HUES48 (cell line): ENCODE results near the gene ADAM12.

Experiments used
- H3K27ac ChIP-seq: one replicate; pipeline ENCODE4 v1.7.0; 2013; ENCODE audit warnings: low read depth, low read length, inconsistent platforms
- H3K27me3 ChIP-seq: 2 replicates; pipeline ENCODE4 v1.6.1; 2013; ENCODE audit warnings: mild to moderate bottlenecking, low read length; ENCODE audit not compliant: control insufficient read depth, insufficient read depth
- H3K36me3 ChIP-seq: 2 replicates; pipeline ENCODE4 v1.6.1; 2013; ENCODE audit warnings: low read length; ENCODE audit not compliant: control insufficient read depth, insufficient read depth
- H3K4me1 ChIP-seq: 2 replicates; pipeline ENCODE4 v1.6.1; 2013; ENCODE audit warnings: mild to moderate bottlenecking, low read length; ENCODE audit not compliant: control insufficient read depth, insufficient read depth
- H3K4me3 ChIP-seq: 2 replicates; pipeline ENCODE4 v1.5.1; 2013; ENCODE audit warnings: mild to moderate bottlenecking, low read depth, low read length
- H3K9ac ChIP-seq: 2 replicates; pipeline ENCODE4 v1.6.1; 2013; ENCODE audit warnings: mild to moderate bottlenecking, low read depth, low read length, moderate library complexity
- H3K9me3 ChIP-seq: 2 replicates; pipeline ENCODE4 v1.6.1; 2013; ENCODE audit warnings: low read length; ENCODE audit not compliant: control insufficient read depth, insufficient read depth

The ADAM12 gene

GRCh38 chr10:126387931-126388911 lies at the start of gene ADAM12:
ADAM12 (minus strand) TSS chr10:126388477; CDS start chr10:126388145, 332 bp downstream.
- no peak within 1 kb of the TSS for H3K9ac ChIP-seq
- H3K27ac ChIP-seq, result no peak within 1 kb of the TSS
- H3K4me1 ChIP-seq, result peaks cover 9% of the 10 kb centered on the region
- H3K9me3 ChIP-seq, result no peaks in the 10 kb centered on the region
- peaks cover 46% of the 10 kb centered on the region for H3K27me3 ChIP-seq
- no peaks in the 10 kb centered on the region for H3K36me3 ChIP-seq
- H3K4me3 ChIP-seq, result peak within 1 kb of the TSS; percentile 73

- Histone ChIP-seq H3K36me3 (no peaks in the 10 kb centered on the region), H3K27me3 (no peaks in the 10 kb centered on the region), H3K4me1 (no peaks in the 10 kb centered on the region), H3K27ac (no peak overlapping the region), H3K9ac (no peak overlapping the region), H3K4me3 (no peak overlapping the region), H3K9me3 (no peaks in the 10 kb centered on the region)
These were observed 49.5 kb upstream of the ADAM12 start for GRCh38 chr10:126437635-126438406.

DNA sequence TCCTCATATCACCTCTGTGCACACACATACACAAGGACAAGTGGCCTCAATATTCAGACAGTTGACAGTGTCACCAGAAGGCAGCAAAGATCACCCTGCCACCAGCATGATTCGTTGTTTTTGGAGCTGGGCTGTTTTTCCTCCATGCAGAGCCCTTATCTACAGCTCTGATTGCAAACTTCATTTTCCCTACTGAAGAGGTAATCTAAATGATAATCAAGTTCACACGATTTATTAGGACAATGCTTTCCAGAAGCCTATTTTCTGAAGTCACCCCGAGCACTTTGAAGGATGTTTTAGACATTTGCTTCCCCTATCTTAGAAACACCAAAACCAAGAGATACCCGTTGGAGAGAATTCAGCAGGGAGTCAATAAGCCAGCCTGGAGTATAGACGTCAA lies 46.0 kb upstream of the ADAM12 start:
- no peak overlapping the region for H3K4me3 ChIP-seq
- no peaks in the 10 kb centered on the region for H3K4me1 ChIP-seq
- H3K27me3 ChIP-seq, result no peaks in the 10 kb centered on the region
- H3K36me3 ChIP-seq, result no peaks in the 10 kb centered on the region
- H3K9me3 ChIP-seq, result no peaks in the 10 kb centered on the region
- H3K27ac ChIP-seq, result no peak overlapping the region
- no peak overlapping the region for H3K9ac ChIP-seq

- Histone ChIP-seq H3K9me3 (no peaks in the 10 kb centered on the region), H3K36me3 (no peaks in the 10 kb centered on the region), H3K4me3 (no peak overlapping the region), H3K27me3 (no peaks in the 10 kb centered on the region), H3K27ac (no peak overlapping the region), H3K4me1 (no peaks in the 10 kb centered on the region), H3K9ac (no peak overlapping the region)
These were observed 45.1 kb upstream of the ADAM12 start for GRCh38 chr10:126433351-126433750.

DNA sequence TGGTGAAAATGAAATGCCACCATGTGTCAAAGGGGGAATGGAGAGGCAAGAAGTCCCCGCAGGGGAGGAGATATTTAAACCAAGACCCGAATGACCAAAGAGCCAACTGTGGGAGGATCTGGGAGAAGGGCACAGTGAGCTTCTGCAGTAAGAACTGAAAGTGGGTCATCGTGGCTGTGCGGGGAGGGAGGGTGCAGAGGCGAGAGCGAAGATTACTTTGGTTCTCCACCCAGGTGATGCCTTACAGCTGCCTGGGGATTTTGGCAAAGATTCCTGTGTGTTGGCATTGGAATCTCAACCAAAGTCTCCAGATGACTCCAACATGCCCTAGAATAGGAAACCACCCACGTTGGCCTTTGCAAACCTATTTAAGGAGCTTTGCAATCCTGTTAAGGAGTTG lies 44.2 kb upstream of the ADAM12 start:
- Histone ChIP-seq H3K36me3 (no peaks in the 10 kb centered on the region), H3K9me3 (no peaks in the 10 kb centered on the region), H3K27ac (no peak overlapping the region), H3K4me3 (no peak overlapping the region), H3K27me3 (no peaks in the 10 kb centered on the region), H3K4me1 (no peaks in the 10 kb centered on the region), H3K9ac (no peak overlapping the region)

DNA sequence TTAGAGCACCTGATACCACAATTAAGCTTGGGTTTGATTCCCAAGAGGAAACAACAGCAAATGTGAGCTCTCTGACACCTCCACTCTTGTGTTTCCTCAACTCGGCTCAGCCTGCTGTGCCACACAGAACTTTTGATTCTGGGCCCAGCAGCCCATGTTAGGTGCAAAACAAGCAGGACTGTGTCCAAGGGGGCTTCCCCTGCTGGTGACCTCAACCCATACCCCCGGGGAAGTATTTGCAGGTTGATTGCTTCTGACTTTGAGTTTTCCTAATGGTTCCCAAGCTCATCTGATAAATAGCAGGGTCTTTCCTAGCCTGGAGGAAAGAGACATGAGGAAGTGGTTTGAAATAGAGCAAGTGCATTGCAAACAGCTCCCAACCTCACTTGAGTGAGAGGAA lies 43.5 kb upstream of the ADAM12 start:
- Histone ChIP-seq H3K9me3 (no peaks in the 10 kb centered on the region), H3K4me1 (no peaks in the 10 kb centered on the region), H3K4me3 (no peak overlapping the region), H3K27me3 (no peaks in the 10 kb centered on the region), H3K36me3 (no peaks in the 10 kb centered on the region), H3K9ac (no peak overlapping the region), H3K27ac (no peak overlapping the region)

DNA sequence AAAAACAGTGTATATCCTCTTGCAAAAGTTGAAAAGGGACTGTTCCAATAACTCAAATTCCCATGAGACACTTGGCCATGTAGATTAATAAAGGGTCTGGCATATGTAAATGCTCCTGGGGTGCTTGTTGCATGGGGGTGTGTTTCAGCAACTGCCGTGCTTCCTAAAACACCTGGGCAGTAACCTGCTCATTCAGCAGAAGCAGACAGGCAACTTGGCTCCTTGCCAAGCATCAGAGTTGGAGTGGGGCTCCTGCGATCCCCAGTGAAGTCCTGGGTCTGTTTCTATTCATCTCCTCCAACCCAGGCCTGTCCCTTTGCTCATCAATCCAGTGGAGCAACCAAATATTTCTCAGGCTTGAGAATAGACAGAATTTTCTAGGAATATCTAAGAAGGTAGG lies 42.2 kb upstream of the ADAM12 start:
- no peak overlapping the region for H3K4me3 ChIP-seq
- H3K27ac ChIP-seq, result no peak overlapping the region
- no peak overlapping the region for H3K9ac ChIP-seq
- H3K36me3 ChIP-seq, result no peaks in the 10 kb centered on the region
- no peaks in the 10 kb centered on the region for H3K9me3 ChIP-seq
- H3K27me3 ChIP-seq, result no peaks in the 10 kb centered on the region
- H3K4me1 ChIP-seq, result no peaks in the 10 kb centered on the region; the same call in 1 of the 2 replicates

- no peaks in the 10 kb centered on the region for H3K9me3 ChIP-seq
- no peaks in the 10 kb centered on the region for H3K36me3 ChIP-seq
- H3K9ac ChIP-seq, result no peak overlapping the region
- no peaks in the 10 kb centered on the region for H3K27me3 ChIP-seq
- no peak overlapping the region for H3K27ac ChIP-seq
- H3K4me1 ChIP-seq, result no peaks in the 10 kb centered on the region; the same call in 1 of the 2 replicates
- H3K4me3 ChIP-seq, result no peak overlapping the region
These were observed 41.0 kb upstream of the ADAM12 start for GRCh38 chr10:126429275-126429674.

- Histone ChIP-seq H3K27ac (no peak overlapping the region), H3K4me1 (no peaks in the 10 kb centered on the region; the same call in 1 of the 2 replicates), H3K9ac (no peak overlapping the region)
These were observed 37.3 kb upstream of the ADAM12 start for GRCh38 chr10:126425489-126426065.

GRCh38 chr10:126425032-126425431 lies 36.8 kb upstream of the ADAM12 start:
- H3K9me3 ChIP-seq, result 0 out of 2 replicates have a peak, but pooled peaks cover 3% of the 10 kb centered on the region
- H3K4me1 ChIP-seq, result no peaks in the 10 kb centered on the region; the same call in 1 of the 2 replicates
- H3K36me3 ChIP-seq, result no peaks in the 10 kb centered on the region
- H3K4me3 ChIP-seq, result no peak overlapping the region
- H3K27ac ChIP-seq, result no peak overlapping the region
- no peaks in the 10 kb centered on the region for H3K27me3 ChIP-seq
- H3K9ac ChIP-seq, result no peak overlapping the region

More at GRCh38 chr10:126425489-126426065, 37.3 kb upstream of the ADAM12 start:
- Histone ChIP-seq H3K4me3 (no peak overlapping the region), H3K9me3 (0 out of 2 replicates have a peak, but pooled peaks cover 3% of the 10 kb centered on the region), H3K36me3 (no peaks in the 10 kb centered on the region), H3K27me3 (no peaks in the 10 kb centered on the region)
